Gastrocnemius medialis (tissue), 4 donors: Measurements from ENCODE around the gene FGR. TPM values are rescaled to one million over a fixed set of nuclear protein-coding genes. Genes with fewer than 3 reads are reported as not detected.

Experiments used
- ATAC-seq, 2 donors: fragments of 150-250 bp; one replicate each; pipeline ENCODE4 v1.9.1; 2016
- DNase-seq, 2 donors: peaks; one replicate each; pipeline ENCODE4 v3.0.0-alpha.2; 2019
- H3K27ac ChIP-seq, 4 donors: fragments of 200-600 bp; sonication (generic); 1 replicate in 1 of 4; 2 replicates in 3 of 4; pipeline ENCODE4 v1.5.1; 2016 to 2018; ENCODE audit warnings: mild to moderate bottlenecking in 2 of 4, moderate library complexity in 1 of 4
- H3K27me3 ChIP-seq, 3 donors: fragments of 200-600 bp; sonication (generic) in 2 of 3; 1 replicate in 1 of 3; 2 replicates in 2 of 3; pipeline versions ENCODE4 v1.5.1 to v1.6.0; 2016 to 2019; ENCODE audit warnings: mild to moderate bottlenecking in 1 of 3, moderate library complexity in 1 of 3
- H3K36me3 ChIP-seq, 2 donors: fragments of 200-600 bp; sonication (generic) in 1 of 2; one replicate each; pipeline ENCODE4 v1.5.1; 2017 to 2018
- H3K4me1 ChIP-seq, 2 donors: fragments of 200-600 bp; sonication (generic) in 1 of 2; one replicate each; pipeline ENCODE4 v1.5.1; 2016 to 2017; ENCODE audit warnings: mild to moderate bottlenecking in 2 of 2
- H3K4me3 ChIP-seq, 4 donors: fragments of 200-600 bp; sonication (generic) in 3 of 4; 1 replicate in 1 of 4; 2 replicates in 3 of 4; pipeline ENCODE4 v1.5.1; 2016 to 2019; ENCODE audit warnings: mild to moderate bottlenecking in 2 of 4
- H3K9me3 ChIP-seq, 3 donors: fragments of 200-600 bp; sonication (generic) in 2 of 3; 1 replicate in 1 of 3; 2 replicates in 2 of 3; pipeline ENCODE4 v1.5.1; 2016 to 2019
- CTCF ChIP-seq, 5 experiments: fragments of 450-650 bp in 3 of 5; fragments of 200-600 bp in 2 of 5; sonication (generic) in 2 of 5; IDR thresholded peaks in 4 of 5; conservative IDR thresholded peaks in 1 of 5; 1 replicate in 4 of 5; 2 replicates in 1 of 5; pipeline ENCODE4 v1.5.1; 2016 to 2019; ENCODE audit warnings: antibody characterized with exemption in 5 of 5, mild to moderate bottlenecking in 3 of 5, moderate library complexity in 3 of 5
- POLR2A ChIP-seq, 2 donors: fragments of 450-650 bp; IDR thresholded peaks; one replicate each; pipeline ENCODE4 v1.6.1; 2017; ENCODE audit warnings: antibody characterized with exemption in 2 of 2, mild to moderate bottlenecking in 2 of 2, moderate library complexity in 2 of 2
- in situ Hi-C, 4 donors: fragments of 200-750 bp; cut with MboI; loops; one replicate each; pipeline versions ENCODE4 v1.15.0 to v1.8.0; 2017; ENCODE audit warnings: low sequenced_read_pairs in 4 of 4
- intact Hi-C: fragments of 100-400 bp; cut with DNase I; formaldehyde crosslinking; loops from one replicate; pipeline ENCODE4 v1.15.1; 2023; ENCODE audit warnings: low total_unique reads
- total RNA-seq, 4 donors: library from RNA; depleted of rRNA; stranded (reverse); fragments of >200 nt; gene quantifications; one replicate each; pipeline versions ENCODE4 v1.1.0 to v1.2.3, GENCODE V29; 2016

The FGR gene
- total RNA-seq, 4 donors from 2014 or later = 1.3 to 5.8 (median 4.7) TPM

GRCh38 chr1:27609210-27609555, 25.8 kb downstream of the FGR start:
- intact Hi-C loops (loop anchor here (5.0 to 10.0 kb wide), 3 partner anchors 192 to 312 kb away; partner anchors contain the start of gene TMEM222), in situ Hi-C loops (loop anchor here (5.0 to 10.0 kb wide), 8 partner anchors 52 to 214 kb away; partner anchors contain the start of gene GPR3 (in 2 of the 4))
- Histone ChIP-seq H3K36me3 (no peaks in the 10 kb centered on the region), H3K27me3 (no peaks in the 10 kb centered on the region), H3K4me1 (peaks cover 3 to 7% of the 10 kb centered on the region in 2 donors), H3K4me3 (no peak overlapping the region), H3K27ac (peak overlapping the region in 1 of 4 donors; percentile 13), H3K9me3 (no peaks in the 10 kb centered on the region)
- no peak for ATAC-seq
- no peak for DNase-seq
- no peak for TF ChIP-seq POLR2A (IDR thresholded peaks at IDR 0.05)
- no peak for TF ChIP-seq CTCF (IDR thresholded peaks at IDR 0.05 in 4 of 5, conservative IDR thresholded peaks at IDR 0.05 in 1 of 5)

- in situ Hi-C loops = loop anchor here (5.0 to 10.0 kb wide), 8 partner anchors 50 to 213 kb away; partner anchors contain the start of gene GPR3 (in 2 of the 4)
- no peak for TF ChIP-seq CTCF (IDR thresholded peaks at IDR 0.05 in 4 of 5, conservative IDR thresholded peaks at IDR 0.05 in 1 of 5)
- TF ChIP-seq POLR2A (IDR thresholded peaks at IDR 0.05) = no peak
- Histone ChIP-seq H3K4me3 (no peak overlapping the region), H3K27me3 (no peaks in the 10 kb centered on the region), H3K9me3 (no peaks in the 10 kb centered on the region), H3K4me1 (peaks cover 3 to 7% of the 10 kb centered on the region in 2 donors), H3K36me3 (no peaks in the 10 kb centered on the region), H3K27ac (peak overlapping the region in 1 of 4 donors; percentile 10)
- no peak for ATAC-seq
- intact Hi-C loops = loop anchor here (2.0 to 10.0 kb wide), 5 partner anchors 190 to 310 kb away; partner anchors contain the start of gene TMEM222
- DNase-seq = no peak
These were observed 27.7 kb downstream of the FGR start for GRCh38 chr1:27607239-27607804.

- DNase-seq (no peak), ATAC-seq (no peak)
- Histone ChIP-seq H3K27ac (peak overlapping the region in 1 of 4 donors; percentile 10), H3K4me3 (no peak overlapping the region), H3K27me3 (no peaks in the 10 kb centered on the region), H3K9me3 (no peaks in the 10 kb centered on the region), H3K36me3 (no peaks in the 10 kb centered on the region), H3K4me1 (peaks cover 6 to 7% of the 10 kb centered on the region in 2 donors)
- no peak for TF ChIP-seq POLR2A (IDR thresholded peaks at IDR 0.05)
- no peak for TF ChIP-seq CTCF (IDR thresholded peaks at IDR 0.05 in 4 of 5, conservative IDR thresholded peaks at IDR 0.05 in 1 of 5)
- in situ Hi-C loops = loop anchor here (5.0 to 10.0 kb wide), 8 partner anchors 49 to 212 kb away; partner anchors contain the start of gene GPR3 (in 2 of the 4)
- intact Hi-C loops = loop anchor here (1.0 to 10.0 kb wide), 6 partner anchors 50 to 309 kb away; partner anchors contain the start of gene TMEM222
These were observed 28.2 kb downstream of the FGR start for GRCh38 chr1:27606708-27607238.

- no peak for ATAC-seq
- Histone ChIP-seq H3K27me3 (no peaks in the 10 kb centered on the region), H3K4me1 (peaks cover 13 to 14% of the 10 kb centered on the region in 2 donors), H3K4me3 (no peak overlapping the region), H3K9me3 (no peaks in the 10 kb centered on the region), H3K36me3 (no peaks in the 10 kb centered on the region), H3K27ac (no peak overlapping the region)
- in situ Hi-C loops = loop anchor here (5.0 to 10.0 kb wide), 8 partner anchors 49 to 211 kb away; partner anchors contain the start of gene GPR3 (in 2 of the 4)
- intact Hi-C loops = loop anchor here (1.0 to 10.0 kb wide), 6 partner anchors 50 to 309 kb away; partner anchors contain the start of gene TMEM222
- TF ChIP-seq POLR2A (IDR thresholded peaks at IDR 0.05) (no peak), CTCF (IDR thresholded peaks at IDR 0.05 in 4 of 5, conservative IDR thresholded peaks at IDR 0.05 in 1 of 5) (peak; percentile 88 to 94 (median 94))
- no peak for DNase-seq
These were observed 28.9 kb downstream of the FGR start for GRCh38 chr1:27605796-27606707.
